ENCODE data around the gene BAX.

GRCh38 chr19:48982280-48982679 lies 27.6 kb downstream of the BAX start:
- TF ChIP-seq CTCF (IDR thresholded peaks at IDR 0.05): no peak
- TF ChIP-seq CREB1 (CRISPR knock-in tag; IDR thresholded peaks at IDR 0.05): no peak
- TF ChIP-seq NR2C2 (CRISPR knock-in tag; IDR thresholded peaks at IDR 0.05): no peak
- TF ChIP-seq ZNF121 (CRISPR knock-in tag; IDR thresholded peaks at IDR 0.05): no peak
- no peak for TF ChIP-seq ZNF263 (CRISPR knock-in tag; IDR thresholded peaks at IDR 0.05; ENCODE audit: low read depth)
- no peak for TF ChIP-seq ESRRA (CRISPR knock-in tag; IDR thresholded peaks at IDR 0.05; ENCODE audit: borderline replicate concordance)
- TF ChIP-seq GABPB1 (CRISPR knock-in tag; IDR thresholded peaks at IDR 0.05): no peak
- TF ChIP-seq ATF6 (CRISPR knock-in tag; IDR thresholded peaks at IDR 0.05): no peak
- TF ChIP-seq FOXK1 (CRISPR knock-in tag; IDR thresholded peaks at IDR 0.05): no peak
- no peak for TF ChIP-seq ZBTB21 (CRISPR knock-in tag; IDR thresholded peaks at IDR 0.05; ENCODE audit: borderline replicate concordance)
- no peak for TF ChIP-seq PREB (CRISPR knock-in tag; IDR thresholded peaks at IDR 0.05; ENCODE audit: borderline replicate concordance)
- TF ChIP-seq ZSCAN18 (CRISPR knock-in tag; IDR thresholded peaks at IDR 0.05): no peak
